Astrocyte (in vitro differentiated cells and primary cell): Measurements from ENCODE around the gene PRG3.
"Not testable (repeated sequence)": the region's sequence is repeated elsewhere in the genome, so short reads cannot be mapped to it uniquely, and the experiment has no call there.

Experiments used
- EZH2 ChIP-seq: IDR thresholded peaks from 2 replicates; pipeline ENCODE4 v1.6.1; 2012; ENCODE audit warnings: mild to moderate bottlenecking, low read length, inconsistent platforms; ENCODE audit not compliant: insufficient read depth
- TF ChIP-seq, protein P1 (sequence below): IDR thresholded peaks from 2 replicates; pipeline ENCODE4 v1.5.1; 2011; ENCODE audit warnings: low read depth, mild to moderate bottlenecking, inconsistent platforms, low read length, moderate library complexity; ENCODE audit not compliant: insufficient read depth

DNA sequence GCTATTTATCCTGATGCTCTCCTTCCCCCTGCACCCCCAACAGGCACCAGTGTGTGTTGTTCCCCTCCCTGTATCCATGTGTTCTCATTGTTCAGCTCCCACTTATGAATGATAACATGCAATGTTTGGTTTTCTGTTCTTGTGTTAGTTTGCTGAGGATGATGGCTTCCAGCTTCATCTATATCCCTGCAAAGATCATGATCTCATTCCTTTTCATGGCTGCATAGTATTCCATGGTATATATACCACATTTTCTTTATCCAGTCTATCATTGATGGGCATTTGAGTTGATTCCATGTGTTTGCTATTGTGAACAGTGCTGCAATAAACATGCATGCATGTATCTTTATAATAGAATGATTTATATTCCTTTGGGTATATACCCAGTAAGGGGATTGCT, 19.5 kb downstream of the PRG3 start:
- TF ChIP-seq, protein P1, sequence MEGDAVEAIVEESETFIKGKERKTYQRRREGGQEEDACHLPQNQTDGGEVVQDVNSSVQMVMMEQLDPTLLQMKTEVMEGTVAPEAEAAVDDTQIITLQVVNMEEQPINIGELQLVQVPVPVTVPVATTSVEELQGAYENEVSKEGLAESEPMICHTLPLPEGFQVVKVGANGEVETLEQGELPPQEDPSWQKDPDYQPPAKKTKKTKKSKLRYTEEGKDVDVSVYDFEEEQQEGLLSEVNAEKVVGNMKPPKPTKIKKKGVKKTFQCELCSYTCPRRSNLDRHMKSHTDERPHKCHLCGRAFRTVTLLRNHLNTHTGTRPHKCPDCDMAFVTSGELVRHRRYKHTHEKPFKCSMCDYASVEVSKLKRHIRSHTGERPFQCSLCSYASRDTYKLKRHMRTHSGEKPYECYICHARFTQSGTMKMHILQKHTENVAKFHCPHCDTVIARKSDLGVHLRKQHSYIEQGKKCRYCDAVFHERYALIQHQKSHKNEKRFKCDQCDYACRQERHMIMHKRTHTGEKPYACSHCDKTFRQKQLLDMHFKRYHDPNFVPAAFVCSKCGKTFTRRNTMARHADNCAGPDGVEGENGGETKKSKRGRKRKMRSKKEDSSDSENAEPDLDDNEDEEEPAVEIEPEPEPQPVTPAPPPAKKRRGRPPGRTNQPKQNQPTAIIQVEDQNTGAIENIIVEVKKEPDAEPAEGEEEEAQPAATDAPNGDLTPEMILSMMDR, result not testable (repeated sequence)
- TF ChIP-seq EZH2, result not testable (repeated sequence)
